ENCODE data around the gene GLIPR2.
"Not testable (repeated sequence)": the region's sequence is repeated elsewhere in the genome, so short reads cannot be mapped to it uniquely, and the experiment has no call there.

Gene GLIPR2

GRCh38 chr9:36145970-36146369, 9.4 kb downstream of the GLIPR2 start:
- no peak for DNase-seq

GRCh38 chr9:36146651-36147050, 10.1 kb downstream of the GLIPR2 start:
- DNase-seq = no peak

- DNase-seq = no peak
Observed at GRCh38 chr9:36147441-36148175, 11.1 kb downstream of the GLIPR2 start.

GRCh38 chr9:36148311-36149051, 11.9 kb downstream of the GLIPR2 start:
- DNase-seq = peak; percentile 97

- DNase-seq = peak; percentile 80
Observed at GRCh38 chr9:36149197-36149596, 12.7 kb downstream of the GLIPR2 start.

GRCh38 chr9:36150574-36151315, 14.2 kb downstream of the GLIPR2 start:
- DNase-seq = peak; percentile 34

- DNase-seq = peak; percentile 79
Observed at GRCh38 chr9:36151316-36152210, 15.0 kb downstream of the GLIPR2 start.

- no peak for DNase-seq
Observed at GRCh38 chr9:36152741-36153438, 16.4 kb downstream of the GLIPR2 start.

- DNase-seq = no peak
Observed at GRCh38 chr9:36153746-36154145, 17.2 kb downstream of the GLIPR2 start.

GRCh38 chr9:36154331-36154952, 17.9 kb downstream of the GLIPR2 start:
- peak; percentile 54 for DNase-seq

GRCh38 chr9:36156116-36156515, 19.6 kb downstream of the GLIPR2 start:
- DNase-seq = no peak

- DNase-seq = no peak
Observed at GRCh38 chr9:36158122-36158521, 21.6 kb downstream of the GLIPR2 start.

- peak; percentile 58 for DNase-seq
Observed at GRCh38 chr9:36158917-36159316, 22.4 kb downstream of the GLIPR2 start.

- not testable (repeated sequence) for DNase-seq
Observed at GRCh38 chr9:36159509-36159908, 23.0 kb downstream of the GLIPR2 start.

GRCh38 chr9:36160126-36160525, 23.6 kb downstream of the GLIPR2 start:
- DNase-seq = not testable (repeated sequence)

- peak; percentile 51 for DNase-seq
Observed at GRCh38 chr9:36161187-36161586, 24.7 kb downstream of the GLIPR2 start.

- no peak for DNase-seq
Observed at GRCh38 chr9:36162211-36162738, 25.7 kb downstream of the GLIPR2 start.

GRCh38 chr9:36163049-36163785, 26.7 kb downstream of the GLIPR2 start:
- peak; percentile 97 for DNase-seq

GRCh38 chr9:36163786-36164170, 27.2 kb downstream of the GLIPR2 start:
- peak; percentile 79 for DNase-seq

GRCh38 chr9:36164372-36164771, 27.8 kb downstream of the GLIPR2 start:
- no peak for DNase-seq

Data from fibroblast of skin of right quadriceps (primary cell).